Fibroblast of the conjunctiva (primary cell): ENCODE measurements around the gene PLCXD1.
"Not testable (repeated sequence)": the region's sequence is repeated elsewhere in the genome, so short reads cannot be mapped to it uniquely, and the experiment has no call there.

ENCODE experiments used
- DNase-seq: peaks from one replicate; pipeline ENCODE4 v3.0.0-alpha.2; 2010; ENCODE audit warnings: low read depth

Gene PLCXD1

DNA sequence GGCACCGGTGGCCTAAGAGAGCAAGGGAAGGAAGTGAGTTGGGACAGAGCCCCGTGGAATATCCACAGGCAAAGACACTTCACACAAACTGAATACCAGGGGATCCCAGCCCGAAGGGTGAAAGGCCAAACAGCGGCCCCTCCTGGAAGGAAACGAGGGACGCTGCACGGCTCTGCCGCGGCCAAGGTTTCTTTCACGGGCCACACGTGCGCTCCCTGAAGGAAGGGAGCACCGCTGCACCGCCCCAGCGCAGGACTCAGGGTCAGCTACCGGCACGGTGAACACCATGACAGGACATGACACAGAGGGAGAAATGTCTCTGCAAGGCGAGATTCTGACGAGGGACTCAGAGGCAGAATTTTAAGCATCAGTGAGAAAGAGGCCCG, 69.0 kb downstream of the PLCXD1 start:
- DNase-seq: no peak

DNA sequence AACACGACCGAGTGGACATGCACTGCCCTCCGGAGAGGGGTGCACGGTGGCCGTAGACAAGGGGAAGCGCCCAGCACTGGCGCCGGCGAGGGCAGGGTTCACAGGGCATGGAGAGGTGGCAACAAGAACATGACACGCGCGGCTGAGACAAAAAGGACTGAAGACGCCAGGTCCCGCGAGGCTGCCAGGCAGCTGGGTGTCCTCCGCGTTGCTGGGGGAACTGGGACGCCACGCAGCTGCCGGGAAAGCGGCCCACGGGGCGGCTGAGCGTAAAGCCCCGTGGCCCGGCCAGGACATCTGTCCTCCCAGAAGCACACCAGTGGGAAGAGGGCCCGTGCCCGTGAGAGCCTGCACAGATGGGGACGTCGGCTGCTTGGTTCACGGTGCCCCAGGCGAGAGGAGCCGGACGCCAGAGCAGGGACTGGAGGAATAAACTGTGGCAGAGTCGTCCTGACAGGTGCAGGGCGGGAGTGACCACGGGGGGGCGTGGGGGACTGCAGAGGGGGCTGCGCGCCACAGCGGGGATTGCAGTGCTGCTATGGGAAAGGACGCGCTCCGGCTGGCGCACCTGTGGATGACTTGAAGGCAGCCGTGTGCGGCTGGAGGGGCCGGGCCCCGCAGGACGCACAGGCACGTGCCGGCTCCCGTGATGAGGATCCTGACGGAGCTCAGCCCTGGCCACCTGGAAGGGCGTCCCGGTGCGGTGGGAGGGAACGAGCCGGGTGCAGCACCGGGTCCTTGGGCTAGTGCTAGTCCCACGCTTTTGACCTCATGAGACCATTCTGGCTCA, 69.5 kb downstream of the PLCXD1 start:
- no peak for DNase-seq

DNA sequence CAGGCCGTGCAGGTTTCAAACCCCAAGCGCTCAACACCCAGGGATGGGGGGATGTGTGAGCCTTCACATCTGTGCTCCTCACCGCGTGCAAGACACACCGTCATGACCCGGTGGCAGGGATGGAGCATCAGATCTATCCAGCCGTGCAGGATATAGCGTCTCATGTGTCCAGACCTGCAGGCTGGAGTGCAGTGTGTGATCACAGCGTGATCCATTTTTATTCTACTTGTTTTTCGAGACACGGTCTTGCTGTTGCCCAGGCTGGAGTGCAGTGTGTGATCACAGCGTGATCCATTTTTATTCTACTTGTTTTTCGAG, 70.1 kb downstream of the PLCXD1 start:
- DNase-seq: not testable (repeated sequence)

DNA sequence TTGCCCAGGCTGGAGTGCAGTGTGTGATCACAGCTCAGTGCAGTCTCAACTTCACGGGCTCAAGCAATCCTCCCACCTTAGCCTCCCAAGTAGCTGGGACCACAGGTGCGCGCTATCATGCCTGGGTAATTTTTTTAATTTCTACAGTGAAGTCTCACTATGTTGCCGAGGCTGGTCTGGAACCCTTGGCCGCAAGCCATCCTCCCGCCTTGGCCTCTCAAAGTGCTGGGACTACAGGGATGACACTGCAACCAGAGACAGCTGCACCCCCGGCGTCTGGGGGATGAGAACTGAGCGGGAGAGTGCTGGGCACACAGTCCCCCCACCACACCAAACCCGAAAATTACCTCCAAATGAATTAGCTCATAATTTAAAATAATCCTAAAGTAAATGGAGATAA, 70.6 kb downstream of the PLCXD1 start:
- no peak for DNase-seq

DNA sequence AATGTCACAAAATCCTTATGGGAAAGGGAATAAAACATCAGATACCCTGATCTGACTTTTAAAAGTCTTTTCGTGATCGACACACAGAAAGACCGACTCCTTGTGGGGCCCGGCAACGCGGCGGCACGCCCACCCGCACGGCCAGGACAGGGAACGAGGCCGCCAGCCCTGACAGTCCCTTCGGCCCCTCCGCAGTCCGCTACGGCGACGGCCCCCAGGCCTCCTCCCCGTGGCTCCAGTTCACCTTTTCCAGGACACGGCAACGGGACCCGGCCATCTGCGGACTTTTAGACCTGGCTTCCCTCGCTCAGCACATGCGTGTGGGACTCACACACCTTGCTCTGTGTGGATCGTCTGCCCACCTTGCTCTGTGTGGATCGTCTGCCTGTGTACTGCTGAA, 71.0 kb downstream of the PLCXD1 start:
- DNase-seq: no peak

DNA sequence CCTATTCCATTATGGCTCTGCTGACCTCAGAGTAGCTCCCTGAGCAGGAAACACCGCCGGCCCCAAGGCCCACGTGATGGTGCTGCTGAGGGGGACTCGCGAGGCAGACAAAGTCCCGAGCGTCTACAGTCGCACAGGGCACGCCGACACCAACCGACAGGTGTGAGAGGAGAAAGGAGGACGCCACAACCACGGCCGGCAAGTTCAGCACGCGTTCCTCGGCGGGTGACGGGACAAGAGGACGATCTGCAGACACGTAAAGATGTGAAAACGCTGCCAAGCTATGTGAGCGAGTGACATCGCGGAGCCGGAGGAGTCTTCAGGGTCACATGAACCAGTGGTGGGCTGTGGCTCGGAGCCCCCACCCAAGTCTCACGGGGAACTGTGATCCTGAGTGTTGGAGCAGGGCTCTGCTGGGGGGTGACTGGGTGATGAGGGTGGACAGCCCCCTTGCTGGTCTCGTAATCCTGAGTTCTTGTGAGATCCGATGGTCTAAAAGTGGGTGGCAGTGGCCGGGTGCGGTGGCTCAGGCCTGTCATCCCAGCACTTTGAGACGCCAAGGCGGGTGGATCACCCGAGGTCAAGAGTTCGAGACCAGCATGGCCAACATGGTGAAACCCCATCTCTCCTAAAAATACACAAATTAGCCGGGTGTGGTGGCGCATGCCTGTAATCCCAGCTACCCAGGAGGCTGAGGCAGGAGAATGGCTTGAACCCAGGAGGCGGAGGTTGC, 71.6 kb downstream of the PLCXD1 start:
- DNase-seq: no peak
